OCI-LY7 (cell line): ENCODE measurements around the gene ENG. TPM values are rescaled to one million over a fixed set of nuclear protein-coding genes. Genes with fewer than 3 reads are reported as not detected.
A peak's percentile ranks its signal among the peaks of the same experiment; 100 is the strongest.

Experiments used
- BruUV-seq: library from RNA; stranded (reverse); fragments of 400-500 nt; replicated peaks from 2 replicates; lab custom pipeline; 2021; lab: Mats Ljungman, UMichigan
- CTCF ChIA-PET: fragments of 300-600 bp; sonication (Branson Sonifier 250); formaldehyde crosslinking; loops from one replicate; lab custom pipeline; 2022; ENCODE audit warnings: antibody characterized with exemption; ENCODE audit not compliant: unreplicated experiment; lab: Charles Lee
- POLR2A ChIA-PET: fragments of 300-600 bp; sonication (Branson Sonifier 250); formaldehyde crosslinking; loops from one replicate; lab custom pipeline; 2022; ENCODE audit warnings: antibody characterized with exemption; lab: Charles Lee
- DNase-seq: peaks from one replicate; pipeline ENCODE4 v3.0.0-alpha.2; 2015; ENCODE audit warnings: low spot score
- H2AFZ ChIP-seq: fragments of 200-600 bp; sonication (generic), shearing (Covaris generic); 2 replicates; pipeline ENCODE4 v1.6.1; 2014; ENCODE audit warnings: mild to moderate bottlenecking, antibody characterized with exemption, low read length, moderate library complexity
- H3K27ac ChIP-seq: fragments of 200-600 bp; sonication (generic); 2 replicates; pipeline ENCODE4 v1.5.1; 2014; ENCODE audit warnings: mixed run types, low read depth, mild to moderate bottlenecking, moderate library complexity, low read length, inconsistent platforms; ENCODE audit not compliant: poor library complexity, severe bottlenecking
- H3K36me3 ChIP-seq: fragments of 200-600 bp; sonication (generic); 2 replicates; pipeline ENCODE4 v1.6.1; 2014; ENCODE audit warnings: mild to moderate bottlenecking, antibody characterized with exemption, low read length, moderate library complexity, mixed read lengths; ENCODE audit not compliant: insufficient read depth
- H3K4me1 ChIP-seq: fragments of 200-600 bp; sonication (generic); 2 replicates; pipeline ENCODE4 v1.5.1; 2014; ENCODE audit warnings: mild to moderate bottlenecking, low read length; ENCODE audit not compliant: insufficient read depth, poor library complexity, severe bottlenecking
- H3K4me2 ChIP-seq: fragments of 200-600 bp; sonication (generic); 2 replicates; pipeline ENCODE4 v1.6.1; 2014; ENCODE audit warnings: mild to moderate bottlenecking, low read length
- H3K4me3 ChIP-seq: fragments of 200-600 bp; sonication (generic); 2 replicates; pipeline ENCODE4 v1.5.1; 2014; ENCODE audit warnings: mild to moderate bottlenecking, low read depth, low read length; ENCODE audit not compliant: poor library complexity, severe bottlenecking
- H3K79me2 ChIP-seq: fragments of 200-600 bp; sonication (generic); 2 replicates; pipeline ENCODE4 v1.6.1; 2016; ENCODE audit warnings: low read depth, mild to moderate bottlenecking, low read length, moderate library complexity, mixed read lengths; ENCODE audit not compliant: insufficient read depth
- H3K9me2 ChIP-seq: fragments of 200-600 bp; sonication (generic); 2 replicates; pipeline ENCODE4 v1.6.1; 2016; ENCODE audit warnings: mild to moderate bottlenecking, low read length, mixed read lengths; ENCODE audit not compliant: insufficient read depth
- H3K9me3 ChIP-seq: fragments of 200-600 bp; sonication (generic); 2 replicates; pipeline ENCODE4 v1.6.1; 2014; ENCODE audit warnings: mild to moderate bottlenecking, mixed run types, low read length, mixed read lengths
- H4K20me1 ChIP-seq: fragments of 200-600 bp; sonication (generic); 2 replicates; pipeline ENCODE4 v1.6.1; 2014; ENCODE audit warnings: mild to moderate bottlenecking, antibody characterized with exemption, low read length, moderate library complexity, mixed read lengths; ENCODE audit not compliant: insufficient read depth
- CTCF ChIP-seq: fragments of 200-600 bp; sonication (generic); conservative IDR thresholded peaks from 2 replicates; pipeline ENCODE4 v1.5.1; 2014; ENCODE audit warnings: mild to moderate bottlenecking, antibody characterized with exemption, low read length, moderate library complexity, mixed read lengths
- EZH2phosphoT487 ChIP-seq: fragments of 200-600 bp; sonication (generic); IDR thresholded peaks from 2 replicates; pipeline ENCODE4 v1.6.1; 2018; ENCODE audit warnings: low read depth, borderline replicate concordance, mild to moderate bottlenecking, mixed run types, antibody characterized with exemption, low read length, moderate library complexity, mixed read lengths
- intact Hi-C: fragments of 100-400 bp; cut with micrococcal nuclease; formaldehyde crosslinking; loops from one replicate; pipeline ENCODE4 v1.10.0; 2022; ENCODE audit not compliant: unreplicated experiment
- total RNA-seq, 2 experiments: library from RNA; depleted of rRNA in 1 of 2; stranded (reverse); fragments of >200 nt in 1 of 2; shearing (Covaris generic) in 1 of 2; gene quantifications; 2 replicates each; pipeline ENCODE4 v1.2.3, GENCODE V29; 2014 to 2022

Gene ENG
- total RNA-seq, 2 experiments from 2014 or later = not detected

GRCh38 chr9:127767909-127768331 lies 86.5 kb downstream of the ENG start:
- peaks cover 19% of the 10 kb centered on the region; the same call in 1 of the 2 replicates for H3K79me2 ChIP-seq
- no peak for DNase-seq

GRCh38 chr9:127767410-127767809 lies 87.0 kb downstream of the ENG start:
- peaks cover 39% of the 10 kb centered on the region for H3K4me1 ChIP-seq
- H4K20me1 ChIP-seq = 0 out of 2 replicates have a peak, but pooled peaks cover 6% of the 10 kb centered on the region
- no TSS peak for BruUV-seq
- intact Hi-C loops = no loop called here
- no peak for TF ChIP-seq EZH2phosphoT487
- no peak for TF ChIP-seq CTCF
- peak overlapping the region; percentile 7 for H3K27ac ChIP-seq
- H3K4me3 ChIP-seq = no peak overlapping the region
- no peak for DNase-seq
- peaks cover 64% of the 10 kb centered on the region for H3K36me3 ChIP-seq
- H3K79me2 ChIP-seq = peaks cover 19% of the 10 kb centered on the region; the same call in 1 of the 2 replicates
- no peaks in the 10 kb centered on the region for H3K9me3 ChIP-seq
- peak overlapping the region; percentile 31; the same call in 1 of the 2 replicates for H3K4me2 ChIP-seq
- H2AFZ ChIP-seq = no peak overlapping the region
- ChIA-PET POLR2A (interaction anchor here (0.5 to 1.6 kb wide), 4 partner anchors 12 to 38 kb away, joined by 3 to 8 read pairs (median 4); partner anchors contain the start of genes SH2D3C and TOR2A), CTCF (no interaction called here)
- no peaks in the 10 kb centered on the region for H3K9me2 ChIP-seq

More at GRCh38 chr9:127767909-127768331, 86.5 kb downstream of the ENG start:
- Histone ChIP-seq H3K9me2 (no peaks in the 10 kb centered on the region), H3K4me3 (no peak overlapping the region), H3K4me1 (peaks cover 44% of the 10 kb centered on the region), H3K4me2 (peak overlapping the region; percentile 31; the same call in 1 of the 2 replicates), H3K36me3 (peaks cover 69% of the 10 kb centered on the region), H3K27ac (peak overlapping the region; percentile 7), H2AFZ (no peak overlapping the region), H3K9me3 (no peaks in the 10 kb centered on the region), H4K20me1 (0 out of 2 replicates have a peak, but pooled peaks cover 6% of the 10 kb centered on the region)
- BruUV-seq = no TSS peak
- ChIA-PET POLR2A (interaction anchor here (1.4 to 1.6 kb wide), 3 partner anchors 11 to 38 kb away, joined by 4 to 8 read pairs (median 4); partner anchors contain the start of genes SH2D3C and TOR2A), CTCF (no interaction called here)
- intact Hi-C loops = no loop called here
- TF ChIP-seq CTCF (no peak), EZH2phosphoT487 (no peak)

GRCh38 chr9:127765418-127765817 lies 89.0 kb downstream of the ENG start:
- Histone ChIP-seq H3K36me3 (peaks cover 66% of the 10 kb centered on the region), H3K27ac (no peak overlapping the region), H3K79me2 (peaks cover 14% of the 10 kb centered on the region; the same call in 1 of the 2 replicates), H4K20me1 (0 out of 2 replicates have a peak, but pooled peaks cover under 1% of the 10 kb centered on the region), H2AFZ (no peak overlapping the region), H3K9me3 (no peaks in the 10 kb centered on the region), H3K9me2 (no peaks in the 10 kb centered on the region), H3K4me3 (no peak overlapping the region), H3K4me1 (peaks cover 24% of the 10 kb centered on the region), H3K4me2 (no peak overlapping the region)
- intact Hi-C loops = no loop called here
- BruUV-seq = no TSS peak
- CTCF ChIA-PET = interaction anchor here (0.9 kb wide), 1 partner anchor 19 kb away, joined by 3 read pairs; no protein-coding TSS in a partner anchor
- DNase-seq = no peak
- POLR2A ChIA-PET = interaction anchor here (0.7 to 1.0 kb wide), 4 partner anchors 21 to 2000 kb away, joined by 3 to 5 read pairs (median 4); no protein-coding TSS in a partner anchor
- TF ChIP-seq CTCF (no peak), EZH2phosphoT487 (no peak)
